Hematopoietic multipotent progenitor cell treated with erythropoietin and hydrocortisone succinate and interleukin-3 and kit ligand, for 8 days (in vitro differentiated cells): ENCODE data around the gene DENND1B.
"Not testable (repeated sequence)": the region's sequence is repeated elsewhere in the genome, so short reads cannot be mapped to it uniquely, and the experiment has no call there.

Experiments
- DNase-seq: peaks from one replicate; pipeline ENCODE4 v3.0.0-alpha.2; 2015

The DENND1B gene

DNA sequence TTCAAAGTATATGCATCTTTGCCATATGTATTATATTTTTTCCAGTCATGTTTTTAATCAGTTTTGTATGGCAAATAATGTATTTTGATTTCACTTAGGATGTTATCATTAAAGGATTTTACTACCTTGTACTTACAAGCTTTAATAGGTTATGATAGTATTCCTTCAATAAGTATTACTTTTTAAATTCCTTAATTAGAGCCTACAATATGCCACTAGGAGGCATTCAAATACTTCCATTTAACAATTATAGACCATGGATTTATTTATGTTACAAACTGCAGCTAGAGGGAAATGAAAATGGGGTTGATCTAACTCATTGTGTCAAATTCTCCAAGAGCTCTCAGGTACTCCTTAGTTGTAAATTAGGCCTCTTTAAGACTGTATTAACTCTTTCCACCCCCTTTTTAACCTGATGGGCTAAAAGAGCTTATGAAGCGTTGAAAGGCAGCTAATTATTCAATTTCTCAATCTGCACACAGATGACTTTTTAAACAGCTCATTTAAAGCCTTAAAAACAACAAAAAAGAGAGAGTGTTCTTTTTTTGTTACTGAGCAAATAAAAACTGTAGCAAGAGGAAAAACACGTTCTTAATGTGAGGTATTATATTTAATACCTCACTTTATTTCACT lies 156.2 kb downstream of the DENND1B start:
- DNase-seq = peak; percentile 54

- no peak for DNase-seq
These were observed 157.2 kb downstream of the DENND1B start for GRCh38 chr1:197618061-197618460.

DNA sequence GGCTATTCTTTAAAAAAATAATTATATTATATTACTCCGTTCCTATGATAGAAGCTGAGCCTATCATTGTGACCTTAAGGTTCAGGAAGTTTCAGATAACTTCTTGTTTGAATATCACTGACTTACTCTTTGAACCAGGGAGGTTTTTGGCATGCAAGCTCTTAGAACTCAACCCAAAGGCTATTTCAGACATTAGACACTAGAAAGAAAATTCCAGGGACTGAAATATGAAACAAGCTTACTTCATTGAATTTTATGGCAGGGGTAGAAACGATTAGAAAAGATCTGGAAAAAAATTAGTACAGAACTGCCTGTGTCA lies 159.6 kb downstream of the DENND1B start:
- DNase-seq = no peak

GRCh38 chr1:197614916-197615692 lies 160.2 kb downstream of the DENND1B start:
- peak; percentile 56 for DNase-seq

DNA sequence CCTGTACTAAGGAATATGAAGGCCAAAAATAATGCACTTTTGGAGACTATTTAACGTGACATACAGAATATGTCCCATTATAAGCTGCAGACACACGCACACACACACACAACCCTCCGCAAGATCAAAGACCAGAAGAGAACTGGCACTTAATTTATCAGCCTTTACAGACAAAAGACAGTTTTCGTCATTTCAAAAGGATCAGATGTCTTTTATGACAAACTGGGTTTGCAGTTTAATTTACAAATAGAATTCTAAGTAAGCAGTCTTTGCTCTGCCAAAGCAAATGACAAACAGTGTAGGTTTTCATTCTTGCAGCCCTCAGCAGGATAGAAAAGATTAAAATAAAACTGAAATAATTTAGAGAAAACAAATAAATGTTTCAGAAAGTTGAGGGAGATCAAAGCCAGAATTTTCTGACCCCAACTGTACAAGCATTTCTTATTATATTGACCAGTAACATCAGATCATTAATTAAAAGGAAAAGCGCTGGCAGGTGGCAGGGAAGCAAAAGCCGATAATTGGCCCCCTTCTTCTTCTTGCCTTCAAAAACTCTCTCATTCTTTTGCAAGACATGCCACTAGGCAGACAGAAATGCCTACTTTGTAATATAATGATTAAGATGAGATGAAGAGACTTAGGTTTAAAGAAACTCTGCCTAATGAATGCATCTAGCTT lies 169.0 kb downstream of the DENND1B start:
- DNase-seq = no peak

DNA sequence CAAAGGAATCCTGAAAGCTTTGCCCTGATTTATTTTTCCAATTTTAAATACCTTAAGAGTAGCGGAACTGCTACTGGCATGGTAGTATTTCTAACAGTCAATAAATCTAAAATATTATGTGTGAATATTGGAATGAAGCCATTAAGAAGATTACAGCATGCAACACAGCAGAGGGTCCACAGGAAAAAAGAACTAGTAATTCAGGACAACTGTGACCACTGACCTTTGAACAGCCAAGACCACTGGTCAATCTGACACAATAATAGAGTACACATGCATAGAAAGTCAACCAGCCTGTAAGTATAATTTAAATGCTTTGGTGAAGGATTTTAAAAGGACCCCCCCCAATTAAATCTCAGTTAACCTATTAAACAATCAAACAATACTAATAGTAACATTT lies 171.0 kb downstream of the DENND1B start:
- no peak for DNase-seq

DNA sequence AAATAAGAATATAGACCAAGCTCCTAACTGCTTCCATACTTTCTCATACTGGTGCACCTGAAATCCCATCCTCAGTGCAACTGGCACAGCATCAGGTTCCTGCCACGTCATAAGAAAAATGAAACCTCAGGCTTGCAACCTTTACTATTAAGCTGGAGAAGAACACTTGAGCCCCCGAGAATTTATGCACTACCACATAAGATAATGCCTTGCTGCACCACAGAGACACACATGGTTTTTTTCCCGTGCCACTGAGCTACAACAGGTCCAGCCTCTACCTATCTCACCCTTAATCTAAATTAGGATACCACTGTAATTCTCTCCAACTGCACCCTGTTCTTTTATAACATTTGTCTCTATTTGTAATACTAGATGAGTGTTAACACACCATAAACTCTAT lies 174.5 kb downstream of the DENND1B start:
- DNase-seq = no peak

DNA sequence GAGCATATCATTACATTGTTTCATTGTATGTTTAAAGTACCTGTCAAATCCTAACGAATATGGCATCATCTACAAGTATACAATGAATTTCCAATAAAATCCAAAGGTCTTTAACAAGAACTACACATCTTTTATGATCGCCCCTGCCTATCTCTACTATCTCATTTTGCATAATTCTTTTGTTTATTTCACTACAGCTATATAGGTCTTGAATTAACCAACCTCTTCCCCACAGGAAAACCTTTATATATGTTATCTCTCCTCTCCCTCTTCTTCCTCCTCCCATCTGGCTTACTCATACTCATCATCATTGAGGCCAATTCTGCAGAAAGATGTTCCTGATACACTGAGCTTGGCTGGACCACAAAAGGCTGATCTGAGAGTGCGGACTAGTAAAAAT lies 175.5 kb downstream of the DENND1B start:
- DNase-seq = no peak

DNA sequence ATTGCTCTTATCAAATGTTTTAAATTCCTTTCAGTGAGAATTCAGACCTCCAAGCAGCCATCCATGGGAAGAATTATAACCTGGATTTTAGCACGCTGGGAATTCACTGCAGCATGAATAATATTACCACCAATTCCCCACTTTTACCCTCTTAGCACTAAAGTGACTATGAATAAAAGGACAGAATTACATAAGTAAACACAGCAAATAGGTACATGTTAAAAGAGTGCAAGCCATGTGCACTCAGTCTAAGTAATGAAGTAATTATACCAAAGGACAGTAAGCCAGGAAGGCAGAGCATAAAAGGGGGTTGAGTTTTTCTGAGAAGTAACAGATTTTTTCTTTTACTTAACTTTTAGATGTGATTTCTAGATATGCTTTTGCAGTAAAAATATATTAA lies 176.3 kb downstream of the DENND1B start:
- no peak for DNase-seq

GRCh38 chr1:197595304-197595904 lies 179.9 kb downstream of the DENND1B start:
- DNase-seq = peak; percentile 84

- no peak for DNase-seq
These were observed 184.6 kb downstream of the DENND1B start for GRCh38 chr1:197590687-197591086.

DNA sequence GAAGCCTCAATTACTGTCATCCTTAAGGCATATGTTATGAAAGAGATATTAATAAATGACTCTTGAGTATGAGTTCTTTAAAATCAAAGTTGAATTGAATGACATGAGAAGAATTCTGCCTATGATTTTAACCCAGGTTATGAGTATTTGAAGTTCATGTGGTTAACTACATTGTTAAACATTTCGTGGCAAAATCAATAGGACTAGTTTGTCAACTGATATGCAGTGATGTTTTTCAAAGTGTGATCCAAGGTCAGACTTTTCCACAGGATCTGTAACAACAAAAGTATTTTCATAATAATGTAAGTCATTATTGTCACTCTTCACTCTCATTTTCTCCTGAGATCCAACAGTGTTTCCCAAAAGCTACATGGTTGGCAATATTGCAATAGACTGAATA lies 189.5 kb downstream of the DENND1B start:
- no peak for DNase-seq

DNA sequence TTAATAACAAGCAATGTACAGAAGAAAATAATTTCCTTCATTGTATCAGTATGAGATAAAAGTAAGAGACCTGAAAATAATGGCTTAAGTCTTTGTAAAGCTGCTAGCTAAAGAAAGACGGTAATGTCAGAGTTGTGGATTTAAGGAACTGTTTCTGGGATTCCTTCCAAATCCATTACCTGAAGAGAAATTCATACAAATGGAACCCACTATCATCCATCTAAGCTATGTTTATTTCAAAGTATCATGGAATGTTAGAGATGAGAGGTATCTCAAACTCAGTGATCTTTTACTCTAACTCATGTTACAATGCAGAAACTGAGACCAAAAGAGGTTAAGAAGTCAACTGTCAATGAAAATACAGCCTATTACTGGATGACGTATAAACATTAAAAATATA lies 197.7 kb downstream of the DENND1B start:
- no peak for DNase-seq

- not testable (repeated sequence) for DNase-seq
These were observed 199.7 kb downstream of the DENND1B start for GRCh38 chr1:197575531-197575930.

GRCh38 chr1:197572169-197572568 lies 203.1 kb downstream of the DENND1B start:
- no peak for DNase-seq

DNA sequence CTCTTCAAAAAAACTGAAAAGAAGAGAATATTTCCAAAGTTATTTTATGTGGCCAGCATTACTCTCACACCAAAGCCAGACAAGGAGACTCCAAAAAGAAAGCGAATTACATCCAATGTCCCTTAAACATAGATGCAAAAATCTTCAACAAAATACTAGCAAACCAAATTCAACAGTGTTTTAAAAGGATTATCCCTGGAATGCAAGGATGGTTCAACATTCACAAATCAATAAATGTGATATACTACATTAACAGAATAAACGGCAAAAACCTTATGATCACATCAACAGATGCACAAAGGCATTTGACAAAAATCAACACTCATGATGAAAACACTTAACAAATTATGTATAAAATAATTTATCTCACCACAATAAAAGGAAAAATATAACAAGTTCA lies 207.8 kb downstream of the DENND1B start:
- no peak for DNase-seq

DNA sequence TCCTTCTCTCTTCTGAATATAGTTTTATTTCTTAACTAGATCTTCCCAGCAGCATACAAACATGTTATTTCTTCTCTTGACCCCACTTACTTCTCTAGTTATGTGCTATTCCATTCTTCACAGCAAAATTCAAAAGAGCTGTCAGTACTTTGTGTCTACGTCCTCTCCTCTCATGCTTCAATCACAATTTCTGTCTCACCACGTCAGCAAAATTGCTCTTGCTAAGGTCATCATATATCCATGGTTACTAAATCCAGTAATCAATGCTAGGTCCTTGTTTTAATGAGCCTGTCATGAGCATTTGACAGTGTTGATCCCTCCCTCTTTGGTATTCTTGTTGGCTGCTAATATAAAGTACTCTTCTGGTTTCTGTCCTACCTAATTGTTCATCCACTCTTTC lies 214.2 kb downstream of the DENND1B start:
- DNase-seq = no peak

- no peak for DNase-seq
These were observed 215.6 kb downstream of the DENND1B start for GRCh38 chr1:197559655-197560054.

DNA sequence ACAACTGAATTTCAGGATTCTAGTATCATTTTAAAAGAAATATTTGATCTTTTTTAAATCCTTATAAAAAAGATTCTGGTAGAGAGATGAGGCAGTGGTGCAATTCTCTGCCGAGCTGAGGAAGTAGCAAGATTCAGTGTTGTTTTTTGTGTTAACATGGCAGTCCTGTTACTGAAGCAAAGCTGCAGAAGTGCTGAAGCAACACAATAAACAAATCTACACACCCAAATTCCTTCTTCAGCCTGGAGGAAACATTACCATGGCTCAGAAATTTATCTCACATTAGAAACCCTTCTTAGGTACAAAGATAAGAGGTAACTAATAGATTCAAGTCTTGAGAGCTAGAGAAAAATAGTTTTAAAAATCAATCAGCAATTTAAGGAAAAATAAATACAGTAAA lies 216.0 kb downstream of the DENND1B start:
- no peak for DNase-seq

DNA sequence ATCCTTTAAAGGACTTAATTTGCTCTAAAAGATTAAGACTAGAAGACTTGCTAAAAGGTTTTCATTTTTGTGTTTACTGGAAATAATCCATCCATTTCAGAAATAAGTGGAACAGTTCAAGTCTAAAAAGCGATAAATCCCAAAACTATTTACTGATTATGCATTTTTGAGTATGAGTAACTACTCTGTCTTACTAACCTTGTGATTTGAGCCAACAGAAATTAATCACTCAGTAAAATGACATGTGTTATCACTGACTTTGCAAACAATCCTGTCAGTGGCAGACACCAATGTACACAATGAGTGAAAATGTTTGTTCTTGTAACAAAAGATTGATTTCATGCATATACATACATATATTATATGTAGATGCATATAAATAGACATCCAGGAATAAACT lies 218.0 kb downstream of the DENND1B start:
- no peak for DNase-seq

- no peak for DNase-seq
These were observed 222.0 kb downstream of the DENND1B start for GRCh38 chr1:197553281-197553680.

GRCh38 chr1:197546989-197547388 lies 228.3 kb downstream of the DENND1B start:
- no peak for DNase-seq

DNA sequence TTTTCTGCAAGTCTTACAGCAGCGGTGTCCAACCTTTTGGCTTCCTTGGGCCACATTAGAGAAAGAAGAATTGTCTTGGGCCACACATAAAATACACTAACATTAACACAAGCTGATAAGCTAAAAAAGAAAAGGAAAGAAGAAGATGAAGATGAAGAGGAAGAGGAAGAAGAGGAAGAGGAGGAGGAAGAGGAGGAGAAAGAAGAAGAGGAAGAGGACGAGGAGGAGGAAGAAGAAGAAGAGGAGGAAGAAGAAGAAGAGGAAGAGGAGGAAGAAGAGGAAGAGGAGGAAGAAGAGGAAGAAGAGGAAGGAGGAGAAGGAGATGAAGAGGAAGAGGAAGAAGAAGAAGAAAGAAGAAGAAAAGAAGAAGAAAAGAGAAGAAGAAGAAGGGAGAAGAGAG lies 230.7 kb downstream of the DENND1B start:
- DNase-seq = no peak

DNA sequence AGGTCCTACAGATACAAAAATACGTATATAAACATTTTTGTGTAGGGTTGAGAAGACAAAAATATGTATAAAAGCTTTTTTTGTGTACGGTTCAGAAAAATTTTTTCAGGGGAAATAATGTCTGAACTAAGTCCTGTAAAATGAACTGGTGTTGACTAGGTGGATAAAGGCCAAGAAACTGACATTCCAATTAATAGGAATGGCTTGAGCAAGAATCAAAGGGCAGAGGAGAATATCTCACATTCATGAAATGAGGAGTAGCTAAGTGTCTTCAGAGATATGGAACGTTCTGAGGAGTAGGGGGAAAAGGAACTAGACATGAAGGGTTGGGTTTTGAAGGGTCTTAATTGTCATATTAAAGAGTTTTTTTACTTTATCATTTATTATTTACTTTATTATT lies 231.2 kb downstream of the DENND1B start:
- no peak for DNase-seq
